Aorta (tissue), 5 donors: ENCODE results near the gene STIP1. TPM values are rescaled to one million over a fixed set of nuclear protein-coding genes. Genes with fewer than 3 reads are reported as not detected.

Source experiments
- ATAC-seq: fragments of 200-7000 bp; cut with Tn5 transposase; one replicate; pipeline ENCODE4 v1.9.1; 2022; ENCODE audit warnings: moderate library complexity; ENCODE audit not compliant: low FRiP score
- DNase-seq, 2 donors: peaks; one replicate each; pipeline ENCODE4 v3.0.0-alpha.2; 2020
- H3K27ac ChIP-seq, 2 donors: one replicate each; pipeline ENCODE4 v1.5.1; 2013; ENCODE audit warnings: low read length in 2 of 2, mild to moderate bottlenecking in 2 of 2, moderate library complexity in 2 of 2, control low read depth in 1 of 2, inconsistent platforms in 1 of 2, low read depth in 1 of 2
- H3K27me3 ChIP-seq, 2 donors: one replicate each; pipeline ENCODE4 v1.6.1; 2013; ENCODE audit warnings: control low read depth in 1 of 2, low read length in 1 of 2, mild to moderate bottlenecking in 1 of 2, moderate library complexity in 1 of 2; ENCODE audit not compliant: insufficient read depth in 2 of 2, control insufficient read depth in 1 of 2
- H3K36me3 ChIP-seq, 2 donors: one replicate each; pipeline ENCODE4 v1.6.1; 2013; ENCODE audit warnings: control low read depth in 1 of 2, low read length in 1 of 2, mild to moderate bottlenecking in 1 of 2; ENCODE audit not compliant: insufficient read depth in 2 of 2, control insufficient read depth in 1 of 2
- H3K4me1 ChIP-seq, 2 donors: one replicate each; pipeline ENCODE4 v1.6.1; 2013; ENCODE audit warnings: low read length in 2 of 2, control low read depth in 1 of 2, mild to moderate bottlenecking in 1 of 2, moderate library complexity in 1 of 2; ENCODE audit not compliant: insufficient read depth in 2 of 2, control insufficient read depth in 1 of 2
- H3K4me3 ChIP-seq, 2 donors: one replicate each; pipeline ENCODE4 v1.5.1; 2013; ENCODE audit warnings: low read length in 2 of 2, control low read depth in 1 of 2, mild to moderate bottlenecking in 1 of 2
- H3K9me3 ChIP-seq: one replicate; pipeline ENCODE4 v1.6.1; 2013; ENCODE audit warnings: mild to moderate bottlenecking, low read length; ENCODE audit not compliant: control insufficient read depth
- WGBS, 2 donors: extraction: QIAGEN DNeasy Blood & Tissue Kit; methylation state at CpG; one replicate each; pipeline ENCODE4 v1.1.7; 2013; 5-methylcytosine and 5-hydroxymethylcytosine counted together
- intact Hi-C, 2 donors: fragments of 100-400 bp; cut with DNase I; formaldehyde crosslinking; loops; one replicate each; pipeline versions ENCODE4 v1.14.2 to v1.15.0; 2022
- polyA plus RNA-seq, 2 donors: library from polyadenylated mRNA; stranded (reverse); fragments of 200-250 nt; gene quantifications; one replicate each; pipeline ENCODE4 v1.2.3, GENCODE V29; 2013
- total RNA-seq, 2 donors: library from RNA; stranded (reverse); fragmentation: NEBNext Ultra II Directional; extraction: Animal tissue kit (Norgen Biotek cat#: 25700); gene quantifications; one replicate each; pipeline ENCODE4 v1.2.1, GENCODE V29; 2021
- donor health status: healthy with polysubstance abuse.
- donor health status: Bipolar disorder and iron deficiency.
- donor health status: DM: no; HTN: no; CAD: no.
- donor health status: DM: no; HTN: no; CAD: no.
- donor health status: DM: yes; HTN: yes; CAD: no.

The STIP1 gene
- total and polyA plus RNA-seq, 4 donors: 31.0 to 111 (median 54.2) TPM

DNA sequence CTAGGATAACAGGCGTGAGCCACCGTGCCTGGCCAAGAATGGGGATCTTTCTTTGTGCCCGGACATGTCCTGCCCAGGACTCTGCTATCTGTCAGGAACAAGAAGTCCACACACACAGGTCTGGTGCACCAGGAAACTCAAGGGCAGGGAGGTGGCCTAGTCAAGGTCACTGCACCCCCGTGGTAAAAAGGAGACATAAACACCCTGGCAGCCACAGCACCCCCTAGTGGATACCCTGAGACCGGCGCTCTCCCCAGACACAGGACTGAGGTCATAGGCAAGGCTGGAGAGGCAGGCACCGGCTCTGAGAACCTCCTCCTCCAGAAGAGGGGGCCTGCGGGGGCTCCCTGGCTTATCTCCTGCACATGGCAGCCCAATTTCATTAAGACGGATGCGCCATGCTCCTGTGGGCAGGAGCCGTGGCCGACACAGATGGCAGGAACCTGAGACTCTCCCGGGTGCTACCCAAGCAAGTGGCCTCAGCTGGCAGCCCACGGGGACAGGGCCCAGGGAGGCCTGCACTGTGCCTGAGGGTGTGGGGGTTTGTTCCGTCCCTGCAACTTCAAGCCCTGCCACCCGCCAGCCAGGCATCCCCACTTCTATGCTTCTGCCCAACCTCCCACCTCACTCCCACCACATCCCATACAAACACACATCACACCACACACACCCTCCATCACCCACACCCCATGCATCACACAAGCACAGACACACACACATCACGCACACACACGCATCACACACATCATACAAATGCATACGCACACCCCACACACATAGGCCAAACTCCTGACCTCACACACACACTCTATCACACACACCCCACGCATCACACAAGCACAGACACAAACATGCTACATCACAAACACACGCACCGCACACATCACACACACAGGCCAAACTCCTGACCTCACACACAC lies 39.7 kb upstream of the STIP1 start:
- H3K4me1 ChIP-seq: no peaks in the 10 kb centered on the region
- intact Hi-C loops: no loop called here
- ATAC-seq: no peak
- H3K36me3 ChIP-seq: no peaks in the 10 kb centered on the region
- H3K27ac ChIP-seq: no peak overlapping the region
- WGBS, 2 donors: 85% methylated on average over 22 of the region's 22 CpGs
- peak in 1 of 2 donors; percentile 68 for DNase-seq
- no peaks in the 10 kb centered on the region for H3K9me3 ChIP-seq
- H3K4me3 ChIP-seq: no peak overlapping the region
- H3K27me3 ChIP-seq: no peaks in the 10 kb centered on the region

GRCh38 chr11:64148226-64148916 lies 37.6 kb upstream of the STIP1 start:
- no peaks in the 10 kb centered on the region for H3K27me3 ChIP-seq
- ATAC-seq (peak; percentile 79), DNase-seq (peak; percentile 79 to 93)
- H3K4me1 ChIP-seq: no peaks in the 10 kb centered on the region
- 5 to 6% methylated on average over 19 of the region's 19 CpGs for WGBS, 2 donors
- H3K9me3 ChIP-seq: no peaks in the 10 kb centered on the region
- H3K4me3 ChIP-seq: no peak overlapping the region
- intact Hi-C loops: loop anchor here (2.0 kb wide), 1 partner anchor 148 kb away; no protein-coding TSS in a partner anchor
- no peak overlapping the region for H3K27ac ChIP-seq
- H3K36me3 ChIP-seq: no peaks in the 10 kb centered on the region

- Histone ChIP-seq H3K4me3 (no peak overlapping the region), H3K27ac (no peak overlapping the region), H3K9me3 (no peaks in the 10 kb centered on the region), H3K27me3 (no peaks in the 10 kb centered on the region), H3K36me3 (no peaks in the 10 kb centered on the region), H3K4me1 (no peaks in the 10 kb centered on the region)
- intact Hi-C loops: loop anchor here (2.0 kb wide), 1 partner anchor 148 kb away; no protein-coding TSS in a partner anchor
- ATAC-seq: no peak
- 76 to 77% methylated on average over 25 of the region's 25 CpGs for WGBS, 2 donors
- DNase-seq: no peak
Measured at GRCh38 chr11:64148917-64149617, 36.9 kb upstream of the STIP1 start.

GRCh38 chr11:64150051-64150450 lies 35.9 kb upstream of the STIP1 start:
- Histone ChIP-seq H3K4me3 (no peak overlapping the region), H3K9me3 (no peaks in the 10 kb centered on the region), H3K27me3 (no peaks in the 10 kb centered on the region), H3K36me3 (no peaks in the 10 kb centered on the region), H3K4me1 (no peaks in the 10 kb centered on the region), H3K27ac (no peak overlapping the region)
- no peak for DNase-seq
- ATAC-seq: no peak
- 91 to 95% methylated on average over 15 of the region's 15 CpGs for WGBS, 2 donors
- intact Hi-C loops: loop anchor here (5.0 to 10.0 kb wide), 2 partner anchors 313 to 385 kb away; partner anchors contain the start of genes MARK2 (in 2 of the 2) and ZFTA (in 1 of the 2)

- Histone ChIP-seq H3K27ac (no peak overlapping the region), H3K9me3 (no peaks in the 10 kb centered on the region), H3K27me3 (no peaks in the 10 kb centered on the region), H3K4me1 (no peaks in the 10 kb centered on the region), H3K36me3 (no peaks in the 10 kb centered on the region), H3K4me3 (no peak overlapping the region)
- intact Hi-C loops: loop anchor here (5.0 to 10.0 kb wide), 2 partner anchors 313 to 386 kb away; partner anchors contain the start of genes MARK2 (in 2 of the 2) and ZFTA (in 1 of the 2)
- ATAC-seq (no peak), DNase-seq (no peak)
- WGBS, 2 donors: 76 to 78% methylated on average over 24 of the region's 24 CpGs
Measured at GRCh38 chr11:64150481-64151239, 35.3 kb upstream of the STIP1 start.

DNA sequence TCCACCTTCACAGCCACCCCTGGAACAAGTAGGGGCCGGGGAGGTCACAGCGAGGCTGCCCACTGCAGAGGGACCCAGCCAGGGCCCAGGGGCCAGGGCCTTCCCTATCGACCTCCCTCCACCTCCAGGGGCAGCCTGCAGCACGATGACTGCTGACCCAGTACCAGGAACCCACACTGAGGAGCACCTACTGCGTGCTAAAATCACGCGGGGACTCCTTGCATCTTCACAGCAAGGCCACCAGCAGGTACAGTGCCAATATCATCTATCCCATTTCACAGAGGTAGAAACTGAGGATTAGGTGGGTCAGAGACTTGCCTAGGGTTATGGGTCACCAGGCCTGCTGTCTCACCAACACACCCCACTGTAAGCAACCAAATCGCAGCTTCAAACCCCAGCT lies 34.6 kb upstream of the STIP1 start:
- H3K27ac ChIP-seq: no peak overlapping the region
- H3K4me3 ChIP-seq: no peak overlapping the region
- H3K27me3 ChIP-seq: no peaks in the 10 kb centered on the region
- 94 to 99% methylated on average over 8 of the region's 8 CpGs for WGBS, 2 donors
- DNase-seq (no peak), ATAC-seq (no peak)
- no peaks in the 10 kb centered on the region for H3K9me3 ChIP-seq
- H3K36me3 ChIP-seq: no peaks in the 10 kb centered on the region
- H3K4me1 ChIP-seq: no peaks in the 10 kb centered on the region
- intact Hi-C loops: loop anchor here (5.0 to 10.0 kb wide), 2 partner anchors 314 to 387 kb away; partner anchors contain the start of genes MARK2 (in 2 of the 2) and ZFTA (in 1 of the 2)

DNA sequence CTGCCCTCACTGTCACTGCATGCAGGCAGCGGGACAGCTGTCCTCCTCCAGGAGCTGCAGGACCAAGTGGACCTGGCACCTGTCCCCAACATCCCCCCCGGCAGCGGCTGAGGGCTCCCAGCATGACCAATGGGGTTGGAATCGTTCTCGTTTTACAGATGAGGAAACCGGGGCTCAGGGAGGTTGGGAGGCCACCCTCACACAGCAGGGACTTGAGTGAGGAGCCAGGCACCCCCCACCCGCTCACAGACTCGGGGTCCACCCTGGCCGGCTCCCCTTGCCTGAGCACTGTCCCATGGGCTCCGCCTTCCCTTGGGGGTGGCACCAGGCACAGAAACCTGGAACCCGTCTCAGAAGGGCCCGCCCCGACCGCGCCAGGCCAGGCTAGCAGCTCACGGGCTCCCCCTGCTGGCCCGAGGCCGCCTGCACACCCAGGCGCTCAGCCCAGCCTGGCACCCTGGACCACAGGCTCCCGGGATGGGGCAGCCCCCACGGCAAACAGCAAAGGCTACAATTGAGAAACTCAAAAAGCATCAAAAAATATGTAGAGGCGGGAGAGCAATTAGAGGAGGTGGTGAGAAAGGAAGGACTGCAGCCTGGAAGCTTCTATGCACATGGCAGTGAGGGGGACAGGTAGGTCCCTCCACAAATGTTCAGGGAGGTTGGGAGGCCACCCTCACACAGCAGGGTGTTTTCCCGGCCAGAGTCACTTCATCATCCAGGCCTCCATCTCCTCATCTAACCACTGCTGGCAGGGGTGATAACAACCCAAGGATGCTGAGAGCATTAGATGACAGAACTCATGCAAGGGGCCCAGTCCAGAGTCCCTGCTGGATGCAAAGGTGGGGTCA lies 32.9 kb upstream of the STIP1 start:
- Histone ChIP-seq H3K27me3 (no peaks in the 10 kb centered on the region), H3K4me1 (no peaks in the 10 kb centered on the region), H3K27ac (no peak overlapping the region), H3K36me3 (no peaks in the 10 kb centered on the region), H3K9me3 (no peaks in the 10 kb centered on the region), H3K4me3 (no peak overlapping the region)
- peak; percentile 89 for ATAC-seq
- 14 to 15% methylated on average over 23 of the region's 23 CpGs for WGBS, 2 donors
- intact Hi-C loops: loop anchor here (5.0 to 10.0 kb wide), 2 partner anchors 316 to 388 kb away; partner anchors contain the start of genes MARK2 (in 2 of the 2) and ZFTA (in 1 of the 2)
- DNase-seq: peak; percentile 71 to 92
